SK-N-SH (cell line): ENCODE measurements around the gene MAP2K5. TPM values are rescaled to one million over a fixed set of nuclear protein-coding genes. Genes with fewer than 3 reads are reported as not detected.

ENCODE experiments used
- CTCF ChIA-PET: fragments of 300-600, 350-600 bp; formaldehyde crosslinking; extraction: SDS; loops from one replicate; lab custom pipeline; 2021; lab: Yijun Ruan, JAX
- POLR2A ChIA-PET: fragments of 350-600 bp; sonication (Branson Sonifier 250); formaldehyde crosslinking; extraction: SDS; loops from one replicate; lab custom pipeline; 2020; ENCODE audit warnings: antibody characterized with exemption, inconsistent platforms; lab: Yijun Ruan, JAX
- DNase-seq: peaks from one replicate; pipeline ENCODE4 v3.0.0; 2012
- H2AFZ ChIP-seq: fragments of 200-600 bp; sonication (generic); 2 replicates; pipeline ENCODE4 v1.8.1; 2016; ENCODE audit warnings: antibody characterized with exemption, mild to moderate bottlenecking, low read depth
- H3F3A ChIP-seq: fragments of 200-600 bp; sonication (generic); replicated peaks from 2 replicates; pipeline ENCODE3; 2016; ENCODE audit warnings: antibody characterized with exemption, mild to moderate bottlenecking; ENCODE audit not compliant: insufficient read depth
- H3K27ac ChIP-seq, 2 experiments: fragments of 200-500 bp in 1 of 2; fragments of 200-600 bp in 1 of 2; sonication (Bioruptor generic) in 1 of 2; sonication (generic), shearing (Covaris generic) in 1 of 2; 2 replicates each; pipeline versions ENCODE4 v1.5.1 to v1.6.1; 2014 to 2016; ENCODE audit warnings: low read depth in 2 of 2, inconsistent platforms in 1 of 2, low read length in 1 of 2, mild to moderate bottlenecking in 1 of 2, mixed read lengths in 1 of 2
- H3K27me3 ChIP-seq: fragments of 200-600 bp; sonication (generic), shearing (Covaris generic); 2 replicates; pipeline ENCODE4 v1.6.1; 2016; ENCODE audit warnings: mixed run types; ENCODE audit not compliant: insufficient read depth
- H3K36me3 ChIP-seq, 2 experiments: fragments of 200-500 bp in 1 of 2; fragments of 200-600 bp in 1 of 2; sonication (Bioruptor generic) in 1 of 2; sonication (generic) in 1 of 2; replicated peaks in 1 of 2; 2 replicates each; pipeline versions ENCODE3 to v1.5.1; 2014 to 2016; ENCODE audit warnings: low read length in 1 of 2, mild to moderate bottlenecking in 1 of 2; ENCODE audit not compliant: insufficient read depth in 2 of 2, control insufficient read depth in 1 of 2
- H3K4me1 ChIP-seq, 2 experiments: fragments of 200-500 bp in 1 of 2; fragments of 200-600 bp in 1 of 2; sonication (Bioruptor generic) in 1 of 2; sonication (generic), shearing (Covaris generic) in 1 of 2; 2 replicates each; pipeline versions ENCODE4 v1.5.1 to v1.6.1; 2014 to 2016; ENCODE audit warnings: low read depth in 1 of 2, low read length in 1 of 2, mixed run types in 1 of 2; ENCODE audit not compliant: insufficient read depth in 2 of 2, control insufficient read depth in 1 of 2
- H3K4me2 ChIP-seq: fragments of 200-600 bp; sonication (generic), shearing (Covaris generic); 2 replicates; pipeline ENCODE4 v1.6.1; 2017; ENCODE audit warnings: mixed run types
- H3K4me3 ChIP-seq, 2 experiments: fragments of 200-500 bp in 1 of 2; fragments of 200-600 bp in 1 of 2; sonication (Bioruptor generic) in 1 of 2; sonication (generic), shearing (Covaris generic) in 1 of 2; 2 replicates each; pipeline versions ENCODE4 v1.5.1 to v1.8.1; 2014 to 2016; ENCODE audit warnings: low read depth in 2 of 2, inconsistent platforms in 1 of 2, low read length in 1 of 2, mild to moderate bottlenecking in 1 of 2, mixed read lengths in 1 of 2, moderate library complexity in 1 of 2
- H3K79me2 ChIP-seq: fragments of 200-600 bp; sonication (generic); 2 replicates; pipeline ENCODE4 v1.8.1; 2017; ENCODE audit warnings: mild to moderate bottlenecking; ENCODE audit not compliant: insufficient read depth
- H3K9ac ChIP-seq: fragments of 200-600 bp; sonication (generic); 2 replicates; pipeline ENCODE4 v1.6.1; 2017; ENCODE audit warnings: mixed run types
- H3K9me2 ChIP-seq: fragments of 200-600 bp; sonication (generic); 2 replicates; pipeline ENCODE4 v1.6.1; 2017; ENCODE audit warnings: mixed run types
- H3K9me3 ChIP-seq: fragments of 200-600 bp; sonication (generic); 2 replicates; pipeline ENCODE4 v1.6.1; 2017; ENCODE audit warnings: mixed run types, mild to moderate bottlenecking, moderate library complexity
- H4K20me1 ChIP-seq: fragments of 200-600 bp; sonication (generic); 2 replicates; pipeline ENCODE4 v1.6.1; 2017; ENCODE audit warnings: mild to moderate bottlenecking, mixed run types; ENCODE audit not compliant: insufficient read depth
- EP300 ChIP-seq, 2 experiments: IDR thresholded peaks; 2 replicates each; pipeline versions ENCODE4 v1.4.0 to v1.6.1; 2012; ENCODE audit warnings: borderline replicate concordance in 1 of 2, low read depth in 1 of 2, low read length in 1 of 2
- EZH2phosphoT487 ChIP-seq: fragments of 200-600 bp; sonication (generic); IDR thresholded peaks from 2 replicates; pipeline ENCODE4 v1.6.1; 2017; ENCODE audit warnings: low read depth, mixed run types, mild to moderate bottlenecking, antibody characterized with exemption, moderate library complexity, borderline replicate concordance
- FOSL2 ChIP-seq: IDR thresholded peaks from 2 replicates; pipeline ENCODE4 v1.4.0; 2012; ENCODE audit warnings: low read depth, mild to moderate bottlenecking, moderate library complexity, borderline replicate concordance
- MAX ChIP-seq: IDR thresholded peaks from 2 replicates; pipeline ENCODE4 v1.4.0; 2012; ENCODE audit warnings: low read depth
- MEF2A ChIP-seq: IDR thresholded peaks from 2 replicates; pipeline ENCODE4 v1.4.0; 2012; ENCODE audit warnings: low read depth, borderline replicate concordance
- NFIC ChIP-seq: IDR thresholded peaks from 2 replicates; pipeline ENCODE4 v1.4.0; 2012; ENCODE audit warnings: borderline replicate concordance
- PBX3 ChIP-seq: IDR thresholded peaks from 2 replicates; pipeline ENCODE4; 2012
- POLR2AphosphoS5 ChIP-seq: IDR thresholded peaks from 2 replicates; pipeline ENCODE4 v1.6.1; 2012; ENCODE audit warnings: low read depth, low read length
- RAD21 ChIP-seq: IDR thresholded peaks from 2 replicates; pipeline ENCODE4 v1.6.1; 2012; ENCODE audit warnings: mild to moderate bottlenecking, low read length
- REST ChIP-seq: IDR thresholded peaks from 2 replicates; pipeline ENCODE4 v1.6.1; 2012; ENCODE audit warnings: mild to moderate bottlenecking, low read depth, low read length, moderate library complexity
- RFX5 ChIP-seq: IDR thresholded peaks from 2 replicates; pipeline ENCODE4 v1.6.1; 2012; ENCODE audit warnings: mild to moderate bottlenecking, improper control_type of control experiment, low read length
- RXRA ChIP-seq: IDR thresholded peaks from 2 replicates; pipeline ENCODE4 v1.4.0; 2012; ENCODE audit warnings: low read depth, mild to moderate bottlenecking, borderline replicate concordance
- TAF1 ChIP-seq: IDR thresholded peaks from 2 replicates; pipeline ENCODE4 v1.6.1; 2012; ENCODE audit warnings: low read depth, mild to moderate bottlenecking, low read length, moderate library complexity, borderline replicate concordance
- TCF12 ChIP-seq: IDR thresholded peaks from 2 replicates; pipeline ENCODE4 v1.4.0; 2012
- TEAD4 ChIP-seq: IDR thresholded peaks from 2 replicates; pipeline ENCODE4 v1.4.0; 2012; ENCODE audit warnings: mild to moderate bottlenecking, borderline replicate concordance; ENCODE audit not compliant: insufficient read depth
- USF2 ChIP-seq: fragments of 150-350 bp; IDR thresholded peaks from 2 replicates; pipeline ENCODE4 v1.6.1; 2017; ENCODE audit warnings: antibody characterized with exemption, low read length, low read depth, borderline replicate concordance
- YY1 ChIP-seq: IDR thresholded peaks from 2 replicates; pipeline ENCODE4 v1.4.0; 2012; ENCODE audit warnings: low read depth, mild to moderate bottlenecking
- ZBTB33 ChIP-seq: IDR thresholded peaks from 2 replicates; pipeline ENCODE4 v1.4.0; 2012; ENCODE audit warnings: low read depth, borderline replicate concordance
- WGBS: methylation state at CpG from one replicate; pipeline ENCODE4 v1.1.6; 2017; ENCODE audit warnings: low lambda C conversion rate; 5-methylcytosine and 5-hydroxymethylcytosine counted together
- polyA plus RNA-seq, 3 experiments: library from polyadenylated mRNA; depleted of rRNA; stranded (reverse); fragments of >200 nt; gene quantifications; 2 replicates each; pipeline ENCODE4 v1.2.3, GENCODE V29; 2012

The MAP2K5 gene
- polyA plus RNA-seq, 1 of the 3 experiments (the other 2 are of a cell fraction): 6.2 TPM

- H3K36me3 ChIP-seq: peaks cover 9 to 25% of the 10 kb centered on the region in 2 experiments
- H3K4me3 ChIP-seq: no peak overlapping the region
- POLR2A ChIA-PET: no interaction called here
- no peak overlapping the region for H3K9ac ChIP-seq
- H3K9me2 ChIP-seq: no peaks in the 10 kb centered on the region
- no peaks in the 10 kb centered on the region for H3K27me3 ChIP-seq
- WGBS: 94% methylated on average over 3 of the region's 3 CpGs
- no peak for DNase-seq
- no peak overlapping the region for H2AFZ ChIP-seq
- TF ChIP-seq POLR2AphosphoS5 (no peak), YY1 (no peak), RFX5 (no peak), MAX (no peak), REST (no peak), ZBTB33 (no peak), FOSL2 (no peak), NFIC (no peak), USF2 (no peak), TCF12 (no peak), RAD21 (no peak), EP300 (IDR thresholded peaks at IDR 0.05; ENCODE audit: borderline replicate concordance in 1 of 2, low read depth in 1 of 2, low read length in 1 of 2) (no peak), TAF1 (no peak), EZH2phosphoT487 (no peak), PBX3 (no peak), RXRA (no peak), TEAD4 (no peak), MEF2A (no peak)
- peaks cover 0 to 4% of the 10 kb centered on the region in 2 experiments; a peak in 2 of 4 replicates for H3K4me1 ChIP-seq
- H3K9me3 ChIP-seq: no peaks in the 10 kb centered on the region
- CTCF ChIA-PET: no interaction called here
- H3K4me2 ChIP-seq: no peak overlapping the region
- H4K20me1 ChIP-seq: no peaks in the 10 kb centered on the region
- no peak overlapping the region for H3K27ac ChIP-seq
- no peaks in the 10 kb centered on the region; the same call in 1 of the 2 replicates for H3K79me2 ChIP-seq
- no peaks in the 10 kb centered on the region for H3F3A ChIP-seq
These were observed 22.5 kb downstream of the MAP2K5 start for GRCh38 chr15:67564968-67565345.
